HepG2 (cell line): ENCODE measurements around the gene ADGRD1. TPM values are rescaled to one million over a fixed set of nuclear protein-coding genes. Genes with fewer than 3 reads are reported as not detected.

Source experiments
- ATAC-seq: fragments of 200-7000 bp; cut with Tn5 transposase; 3 replicates; pipeline ENCODE4 v1.9.1; 2020; ENCODE audit warnings: mild to moderate bottlenecking, moderate library complexity
- BruUV-seq: library from RNA; stranded (reverse); fragments of 400-500 nt; replicated peaks from 2 replicates; lab custom pipeline; 2021; lab: Mats Ljungman, UMichigan
- CTCF ChIA-PET: fragments of 300-600 bp; formaldehyde crosslinking; extraction: SDS; loops from one replicate; lab custom pipeline; 2021; ENCODE audit warnings: low total read pairs, inconsistent platforms, low intra/inter-chr PET ratio; lab: Yijun Ruan, JAX
- POLR2A ChIA-PET: fragments of 350-600 bp; sonication (Branson Sonifier 250); formaldehyde crosslinking; loops from one replicate; lab custom pipeline; 2020; ENCODE audit warnings: antibody characterized with exemption, inconsistent platforms; lab: Yijun Ruan, JAX
- DNase-seq: peaks from one replicate; pipeline ENCODE4 v3.0.0-alpha.2; 2015; ENCODE audit warnings: low spot score
- FAIRE-seq: peaks from 3 replicates; lab custom pipeline; 2011; peaks lifted over from hg19 to GRCh38; lab: Jason Lieb, UNC
- H2AFZ ChIP-seq: one replicate; pipeline ENCODE4 v1.6.1; 2011; ENCODE audit warnings: low read length, inconsistent platforms
- H3K27ac ChIP-seq: fragments of 300-600 bp; 3 replicates; pipeline ENCODE4 v1.8.0; 2011; ENCODE audit warnings: mixed run types, mild to moderate bottlenecking, mixed read lengths, low read length, inconsistent platforms; ENCODE audit not compliant: insufficient read depth; ENCODE audit errors: extremely low read length
- H3K27me3 ChIP-seq, 2 experiments: fragments of 200-600 bp in 1 of 2; 2 replicates in 1 of 2; 3 replicates in 1 of 2; pipeline versions ENCODE4 v1.6.0 to v1.8.0; 2011; ENCODE audit warnings: low read length in 2 of 2, mild to moderate bottlenecking in 2 of 2, moderate library complexity in 2 of 2, inconsistent platforms in 1 of 2; ENCODE audit not compliant: insufficient read depth in 2 of 2, control insufficient read depth in 1 of 2
- H3K36me3 ChIP-seq, 2 experiments: fragments of 200-600 bp in 1 of 2; replicated peaks in 1 of 2; 2 replicates in 1 of 2; 3 replicates in 1 of 2; pipeline versions ENCODE4 v1.5.1 to v1.8.0; 2011; ENCODE audit warnings: low read length in 2 of 2, inconsistent platforms in 1 of 2; ENCODE audit not compliant: insufficient read depth in 2 of 2, control insufficient read depth in 1 of 2
- H3K4me1 ChIP-seq: 2 replicates; pipeline ENCODE4 v1.5.1; 2012; ENCODE audit warnings: low read length, inconsistent platforms; ENCODE audit not compliant: insufficient read depth
- H3K4me2 ChIP-seq: 2 replicates; pipeline ENCODE4 v1.6.0; 2011; ENCODE audit warnings: low read depth, low read length, inconsistent platforms
- H3K4me3 ChIP-seq, 3 experiments: fragments of 200-600 bp in 1 of 3; sonication (generic), shearing (Covaris generic) in 1 of 3; replicated peaks in 1 of 3; 2 replicates each; pipeline ENCODE4 v1.5.1; 2011 to 2016; ENCODE audit warnings: low read length in 3 of 3, inconsistent platforms in 2 of 3, low read depth in 2 of 3, mild to moderate bottlenecking in 2 of 3, control low read depth in 1 of 3, mixed read lengths in 1 of 3; ENCODE audit not compliant: insufficient read depth in 1 of 3
- H3K79me2 ChIP-seq: one replicate; pipeline ENCODE4 v1.6.1; 2011; ENCODE audit warnings: low read length, inconsistent platforms; ENCODE audit not compliant: insufficient read depth
- H3K9ac ChIP-seq: 2 replicates; pipeline ENCODE4 v1.6.0; 2011; ENCODE audit warnings: mild to moderate bottlenecking, low read depth, low read length, inconsistent platforms; ENCODE audit not compliant: insufficient read depth
- H3K9me3 ChIP-seq: 2 replicates; pipeline ENCODE4 v1.5.1; 2012; ENCODE audit warnings: mild to moderate bottlenecking, low read length
- H4K20me1 ChIP-seq: 2 replicates; pipeline ENCODE4 v1.6.0; 2011; ENCODE audit warnings: inconsistent platforms, mild to moderate bottlenecking, low read length, moderate library complexity; ENCODE audit not compliant: insufficient read depth
- DDIT3 ChIP-seq: sonication (generic); formaldehyde crosslinking; IDR thresholded peaks from 2 replicates; pipeline ENCODE4 v1.4.0; 2020; ENCODE audit warnings: mild to moderate bottlenecking, missing genetic modification reagents
- GABPA ChIP-seq, 2 experiments: IDR thresholded peaks; 2 replicates each; pipeline ENCODE4 v1.6.1; 2011 to 2016; ENCODE audit warnings: low read depth in 2 of 2, low read length in 1 of 2, missing biosample characterization in 1 of 2, missing genetic modification characterization in 1 of 2
- KDM3A ChIP-seq: IDR thresholded peaks from 2 replicates; pipeline ENCODE4 v1.6.1; 2018; ENCODE audit warnings: low read depth, missing compliant biosample characterization
- KDM6A ChIP-seq: IDR thresholded peaks from 2 replicates; pipeline ENCODE4 v1.6.1; 2016; ENCODE audit warnings: low read depth
- ZBTB38 ChIP-seq: sonication (generic); formaldehyde crosslinking; IDR thresholded peaks from 2 replicates; pipeline ENCODE4 v1.5.1; 2020; ENCODE audit warnings: mild to moderate bottlenecking, missing genetic modification reagents
- ZNF260 ChIP-seq: sonication (generic); formaldehyde crosslinking; IDR thresholded peaks from 2 replicates; pipeline ENCODE4 v1.4.0; 2020; ENCODE audit warnings: missing genetic modification reagents, low read depth, mild to moderate bottlenecking, borderline replicate concordance
- ZNF577 ChIP-seq: sonication (generic); formaldehyde crosslinking; IDR thresholded peaks from 2 replicates; pipeline ENCODE4 v1.4.0; 2020; ENCODE audit warnings: mild to moderate bottlenecking, low read depth, missing genetic modification reagents, borderline replicate concordance
- ZNF674 ChIP-seq: sonication (generic); formaldehyde crosslinking; IDR thresholded peaks from 2 replicates; pipeline ENCODE4 v1.5.0; 2020; ENCODE audit warnings: low read depth, mild to moderate bottlenecking, missing genetic modification reagents
- WGBS: methylation state at CpG from one replicate; pipeline ENCODE4 v1.1.6; 2017; ENCODE audit warnings: low lambda C conversion rate; 5-methylcytosine and 5-hydroxymethylcytosine counted together
- in situ Hi-C: cut with HindIII; loops from 2 replicates; pipeline ENCODE4 v1.10.0; 2017; ENCODE audit warnings: low pct_unique_long_range_greater_than_20kb; ENCODE audit not compliant: extremely low pct_ligation_motif_present
- intact Hi-C: fragments of 100-400 bp; cut with micrococcal nuclease; formaldehyde crosslinking; loops from one replicate; pipeline ENCODE4 v1.10.0; 2022; ENCODE audit not compliant: unreplicated experiment
- polyA plus RNA-seq, 8 experiments: library from polyadenylated mRNA; depleted of rRNA in 3 of 8; stranded (reverse) in 7 of 8; unstranded in 1 of 8; fragments of >200 nt; fragmentation: Illumina TruSeq in 4 of 8; extraction: Trizol in 4 of 8; gene quantifications; 2 replicates each; pipeline versions ENCODE4 v1.2.1 to v1.2.3, GENCODE V29; 2011 to 2016; ENCODE audit warnings: low read depth in 4 of 8, missing spikeins in 1 of 8, mixed read lengths in 1 of 8; ENCODE audit not compliant: insufficient read depth in 1 of 8
- total RNA-seq, 5 experiments: library from RNA; depleted of rRNA; stranded (reverse); fragments of >200 nt; fragmentation: Illumina TruSeq; extraction: Trizol; gene quantifications; 2 replicates each; pipeline ENCODE4 v1.2.3, GENCODE V29; 2016; ENCODE audit warnings: low read depth in 1 of 5
- TF ChIP-seq, protein P1 (sequence below): sonication (generic); formaldehyde crosslinking; IDR thresholded peaks from 2 replicates; pipeline ENCODE4 v1.5.0; 2020; ENCODE audit warnings: missing genetic modification reagents
- TF ChIP-seq, protein P2 (sequence below): sonication (generic); formaldehyde crosslinking; IDR thresholded peaks from 2 replicates; pipeline ENCODE4 v1.8.0; 2022; ENCODE audit warnings: low read depth, missing genetic modification reagents
- TF ChIP-seq, protein P3 (sequence below): sonication (generic); formaldehyde crosslinking; conservative IDR thresholded peaks from 2 replicates; pipeline ENCODE4 v1.8.0; 2022; ENCODE audit warnings: mild to moderate bottlenecking, moderate library complexity, missing genetic modification reagents

Gene ADGRD1
- total and polyA plus RNA-seq, 2 of the 13 experiments (the other 11 are each of a cell fraction or from before 2014, with no cell fraction given): 0.46 to 12.4 TPM

DNA sequence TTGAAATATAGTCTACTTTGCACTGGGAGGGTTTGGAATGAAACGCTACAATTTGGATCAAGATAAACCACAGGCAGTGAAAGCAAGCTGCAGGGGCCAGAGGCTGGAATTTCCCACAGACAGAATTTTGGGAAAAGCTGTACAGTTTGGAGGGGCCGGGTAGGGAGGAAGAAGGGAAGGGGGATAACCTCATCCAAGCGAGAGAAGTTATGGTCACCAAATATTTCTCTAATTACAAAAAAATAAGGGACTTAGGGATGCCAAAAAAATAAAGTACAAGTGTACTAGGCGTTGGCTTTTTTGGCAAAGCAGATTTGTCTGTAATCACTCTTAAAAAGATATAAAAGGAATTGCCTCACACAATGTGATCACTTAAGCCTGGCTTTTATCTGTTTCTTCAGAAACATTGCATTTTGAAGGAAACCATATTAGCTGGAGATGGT, 31.2 kb upstream of the ADGRD1 start:
- no peak overlapping the region for H3K27ac ChIP-seq
- DNase-seq (no peak), ATAC-seq (no peak), FAIRE-seq (no peak)
- POLR2A ChIA-PET: no interaction called here
- 57% methylated on average over 4 of the region's 4 CpGs for WGBS
- intact Hi-C loops (no loop called here), in situ Hi-C loops (loop anchor here (25.0 kb wide), 1 partner anchor 540 kb away; no protein-coding TSS in a partner anchor)
- CTCF ChIA-PET: no interaction called here
- no peak overlapping the region for H2AFZ ChIP-seq
- no peaks in the 10 kb centered on the region for H4K20me1 ChIP-seq
- no peaks in the 10 kb centered on the region for H3K36me3 ChIP-seq
- no peak for TF ChIP-seq ZNF674 (CRISPR knock-in tag)
- H3K9me3 ChIP-seq: peaks cover 9% of the 10 kb centered on the region; the same call in 1 of the 2 replicates
- H3K4me3 ChIP-seq: no peak overlapping the region
- H3K27me3 ChIP-seq: 0 out of 5 replicates have a peak, but pooled peaks cover 1 to 12% of the 10 kb centered on the region in 2 experiments
- H3K79me2 ChIP-seq: no peaks in the 10 kb centered on the region
- peaks cover 19% of the 10 kb centered on the region for H3K4me1 ChIP-seq
- H3K9ac ChIP-seq: no peak overlapping the region
- no TSS peak for BruUV-seq
- no peak overlapping the region for H3K4me2 ChIP-seq

DNA sequence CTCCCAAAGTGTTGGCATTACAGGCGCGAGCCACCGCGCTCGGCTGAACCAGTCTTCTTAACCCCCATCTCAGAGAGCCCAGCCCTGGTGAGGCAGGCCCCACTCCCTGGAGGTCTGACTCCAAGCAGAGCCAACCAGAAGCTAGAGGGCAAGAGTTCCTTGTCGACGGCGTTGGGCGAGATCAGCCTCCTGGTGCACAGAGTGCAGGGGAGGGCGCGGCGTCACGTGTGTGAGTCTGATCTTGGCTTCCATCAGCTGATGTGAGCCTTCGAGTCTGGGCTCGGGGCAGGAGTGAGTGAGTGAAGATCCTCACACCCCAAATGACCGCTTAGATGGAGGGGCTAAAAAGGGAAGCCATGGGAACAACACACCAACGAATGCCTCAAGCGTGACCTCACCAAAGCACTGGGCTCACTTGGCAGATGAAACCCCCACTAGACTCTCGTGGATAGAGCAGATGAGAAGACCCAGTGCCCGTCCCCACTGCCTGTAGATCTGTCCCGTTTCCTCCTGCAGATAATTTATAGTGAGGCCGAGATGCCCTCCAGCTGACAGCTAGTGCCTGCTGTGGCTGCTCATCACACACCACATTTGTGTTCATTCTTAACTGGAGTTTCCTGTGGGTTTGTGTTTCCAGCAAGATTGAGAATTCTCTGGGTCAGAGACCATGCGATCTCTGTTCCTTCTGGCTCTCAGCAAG, 28.6 kb upstream of the ADGRD1 start:
- Histone ChIP-seq H3K4me2 (no peak overlapping the region), H3K79me2 (no peaks in the 10 kb centered on the region), H3K36me3 (no peaks in the 10 kb centered on the region), H3K9me3 (peaks cover 9% of the 10 kb centered on the region; the same call in 1 of the 2 replicates), H4K20me1 (no peaks in the 10 kb centered on the region), H3K9ac (no peak overlapping the region), H3K27ac (no peak overlapping the region), H3K4me3 (no peak overlapping the region; a peak in 1 of 6 replicates), H2AFZ (no peak overlapping the region), H3K4me1 (peaks cover 12% of the 10 kb centered on the region), H3K27me3 (peaks cover 0 to 21% of the 10 kb centered on the region in 2 experiments; a peak in 2 of 5 replicates)
- in situ Hi-C loops (loop anchor here (25.0 kb wide), 1 partner anchor 537 kb away; no protein-coding TSS in a partner anchor), intact Hi-C loops (no loop called here)
- POLR2A ChIA-PET: no interaction called here
- CTCF ChIA-PET: no interaction called here
- FAIRE-seq (no peak), DNase-seq (no peak), ATAC-seq (no peak)
- no TSS peak for BruUV-seq
- WGBS: 67% methylated on average over 20 of the region's 23 CpGs
- no peak for TF ChIP-seq KDM3A (CRISPR knock-in tag)
- TF ChIP-seq, protein P1, sequence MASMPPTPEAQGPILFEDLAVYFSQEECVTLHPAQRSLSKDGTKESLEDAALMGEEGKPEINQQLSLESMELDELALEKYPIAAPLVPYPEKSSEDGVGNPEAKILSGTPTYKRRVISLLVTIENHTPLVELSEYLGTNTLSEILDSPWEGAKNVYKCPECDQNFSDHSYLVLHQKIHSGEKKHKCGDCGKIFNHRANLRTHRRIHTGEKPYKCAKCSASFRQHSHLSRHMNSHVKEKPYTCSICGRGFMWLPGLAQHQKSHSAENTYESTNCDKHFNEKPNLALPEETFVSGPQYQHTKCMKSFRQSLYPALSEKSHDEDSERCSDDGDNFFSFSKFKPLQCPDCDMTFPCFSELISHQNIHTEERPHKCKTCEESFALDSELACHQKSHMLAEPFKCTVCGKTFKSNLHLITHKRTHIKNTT (CRISPR knock-in tag): no peak
- TF ChIP-seq, protein P2, sequence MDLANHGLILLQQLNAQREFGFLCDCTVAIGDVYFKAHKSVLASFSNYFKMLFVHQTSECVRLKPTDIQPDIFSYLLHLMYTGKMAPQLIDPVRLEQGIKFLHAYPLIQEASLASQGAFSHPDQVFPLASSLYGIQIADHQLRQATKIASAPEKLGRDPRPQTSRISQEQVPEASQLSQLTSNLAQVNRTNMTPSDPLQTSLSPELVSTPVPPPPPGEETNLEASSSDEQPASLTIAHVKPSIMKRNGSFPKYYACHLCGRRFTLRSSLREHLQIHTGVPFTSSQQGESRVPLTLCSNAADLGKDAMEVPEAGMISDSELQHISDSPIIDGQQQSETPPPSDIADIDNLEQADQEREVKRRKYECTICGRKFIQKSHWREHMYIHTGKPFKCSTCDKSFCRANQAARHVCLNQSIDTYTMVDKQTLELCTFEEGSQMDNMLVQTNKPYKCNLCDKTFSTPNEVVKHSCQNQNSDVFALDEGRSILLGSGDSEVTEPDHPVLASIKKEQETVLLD: no peak
- TF ChIP-seq GABPA (IDR thresholded peaks at IDR 0.05; ENCODE audit: low read depth, low read length): no peak
- TF ChIP-seq GABPA (CRISPR knock-in tag; IDR thresholded peaks at IDR 0.05; ENCODE audit: low read depth): no peak
- TF ChIP-seq ZNF577: no peak
- no peak for TF ChIP-seq DDIT3 (CRISPR knock-in tag)
- TF ChIP-seq, protein P3, sequence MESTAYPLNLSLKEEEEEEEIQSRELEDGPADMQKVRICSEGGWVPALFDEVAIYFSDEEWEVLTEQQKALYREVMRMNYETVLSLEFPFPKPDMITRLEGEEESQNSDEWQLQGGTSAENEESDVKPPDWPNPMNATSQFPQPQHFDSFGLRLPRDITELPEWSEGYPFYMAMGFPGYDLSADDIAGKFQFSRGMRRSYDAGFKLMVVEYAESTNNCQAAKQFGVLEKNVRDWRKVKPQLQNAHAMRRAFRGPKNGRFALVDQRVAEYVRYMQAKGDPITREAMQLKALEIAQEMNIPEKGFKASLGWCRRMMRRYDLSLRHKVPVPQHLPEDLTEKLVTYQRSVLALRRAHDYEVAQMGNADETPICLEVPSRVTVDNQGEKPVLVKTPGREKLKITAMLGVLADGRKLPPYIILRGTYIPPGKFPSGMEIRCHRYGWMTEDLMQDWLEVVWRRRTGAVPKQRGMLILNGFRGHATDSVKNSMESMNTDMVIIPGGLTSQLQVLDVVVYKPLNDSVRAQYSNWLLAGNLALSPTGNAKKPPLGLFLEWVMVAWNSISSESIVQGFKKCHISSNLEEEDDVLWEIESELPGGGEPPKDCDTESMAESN (CRISPR knock-in tag): no peak
- TF ChIP-seq ZNF260 (CRISPR knock-in tag): no peak
- TF ChIP-seq KDM6A: no peak
- TF ChIP-seq ZBTB38: no peak
